Ovary (tissue), 3 donors: ENCODE measurements around the gene EZR.

Source experiments
- CTCF ChIP-seq, 3 donors: fragments of 450-650 bp in 2 of 3; fragments of 200-600 bp in 1 of 3; IDR thresholded peaks; one replicate each; pipeline versions ENCODE4 v1.5.1 to v1.8.0; 2016 to 2022; ENCODE audit warnings: antibody characterized with exemption in 3 of 3, mild to moderate bottlenecking in 1 of 3
- POLR2A ChIP-seq: fragments of 450-650 bp; IDR thresholded peaks from one replicate; pipeline ENCODE4 v1.6.1; 2017; ENCODE audit warnings: antibody characterized with exemption, mild to moderate bottlenecking, moderate library complexity
- donor health status: DM: no; HTN: no; CAD: no.

DNA sequence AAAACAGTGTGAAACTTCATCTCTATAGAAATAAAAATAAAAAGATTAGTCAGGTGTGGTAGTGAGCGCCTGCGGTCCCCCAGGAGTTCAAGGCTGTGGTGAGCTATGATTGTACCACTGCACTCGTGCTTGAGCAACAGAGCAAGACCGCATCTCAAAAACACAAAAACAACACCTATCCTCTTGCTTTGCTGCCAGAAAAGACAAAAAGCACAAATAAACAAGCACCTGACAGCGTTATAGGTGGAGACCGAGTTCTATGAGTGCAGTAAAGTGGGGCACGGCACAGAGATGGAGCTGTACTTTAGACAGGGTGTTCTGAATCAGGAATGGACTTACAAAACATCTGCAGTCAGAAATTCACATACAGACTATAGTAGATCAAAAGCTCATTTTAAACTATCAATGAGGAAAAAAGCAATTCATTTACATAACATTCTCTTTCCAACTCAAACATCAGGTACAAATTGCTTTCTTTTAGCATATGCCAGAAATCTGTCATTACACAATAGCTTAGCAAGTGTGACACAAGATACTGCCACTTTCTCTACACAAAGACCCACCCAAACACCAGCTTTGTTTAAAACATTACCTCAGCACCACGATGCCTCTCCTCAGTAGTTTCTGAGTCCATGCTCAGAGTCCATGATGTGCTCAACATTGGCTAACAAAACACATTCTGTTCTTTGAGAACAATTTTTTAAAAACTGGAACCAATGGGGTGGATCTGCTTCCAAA lies 10.1 kb downstream of the EZR start:
- TF ChIP-seq POLR2A (no peak), CTCF (IDR thresholded peaks at IDR 0.05) (no peak)
